Adrenal gland (tissue), 12 donors: ENCODE results near the gene ATP11A. TPM values are rescaled to one million over a fixed set of nuclear protein-coding genes. Genes with fewer than 3 reads are reported as not detected.
A peak's percentile ranks its signal among the peaks of the same experiment; 100 is the strongest.

Experiments used
- DNase-seq, 7 donors: peaks; one replicate each; pipeline ENCODE4 v3.0.0-alpha.2; 2019 to 2020
- H3K27ac ChIP-seq, 5 donors: fragments of 200-600 bp; sonication (generic) in 4 of 5; 1 replicate in 3 of 5; 2 replicates in 2 of 5; pipeline versions ENCODE4 v1.5.1 to v1.8.0; 2016 to 2020; ENCODE audit warnings: mild to moderate bottlenecking in 1 of 5
- H3K27me3 ChIP-seq: fragments of 200-600 bp; 2 replicates; pipeline ENCODE4 v1.8.0; 2021
- H3K36me3 ChIP-seq, 2 donors: fragments of 200-600 bp; replicated peaks in 1 of 2; 1 replicate in 1 of 2; 2 replicates in 1 of 2; pipeline versions ENCODE4 v1.5.1 to v1.8.0; 2018 to 2022
- H3K4me1 ChIP-seq, 2 donors: fragments of 200-600 bp; replicated peaks in 1 of 2; 1 replicate in 1 of 2; 2 replicates in 1 of 2; pipeline versions ENCODE4 v1.5.1 to v1.8.0; 2018 to 2021
- H3K4me3 ChIP-seq, 4 donors: fragments of 200-600 bp; sonication (generic) in 3 of 4; one replicate each; pipeline ENCODE4 v1.5.1; 2016 to 2018
- H3K9me3 ChIP-seq, 3 donors: fragments of 200-600 bp; sonication (generic) in 1 of 3; replicated peaks in 1 of 3; 1 replicate in 2 of 3; 2 replicates in 1 of 3; pipeline versions ENCODE4 v1.5.1 to v1.8.0; 2016 to 2021
- POLR2A ChIP-seq, 2 donors: fragments of 450-650 bp; IDR thresholded peaks; one replicate each; pipeline ENCODE4 v1.6.1; 2017; ENCODE audit warnings: antibody characterized with exemption in 2 of 2, mild to moderate bottlenecking in 2 of 2, moderate library complexity in 1 of 2
- WGBS, 4 donors: extraction: QIAGEN DNeasy Blood & Tissue Kit in 2 of 4; methylation state at CpG; one replicate each; pipeline versions ENCODE4 v1.1.5 to v1.1.7; 2013 to 2017; 5-methylcytosine and 5-hydroxymethylcytosine counted together
- intact Hi-C, 2 donors: fragments of 100-400 bp; cut with DNase I; formaldehyde crosslinking; loops; one replicate each; pipeline versions ENCODE4 v1.14.1 to v1.15.0; 2022 to 2023
- polyA plus RNA-seq, 3 donors: library from polyadenylated mRNA; stranded (reverse); fragments of 200-250 nt in 2 of 3; fragments of 350-450 nt in 1 of 3; fragmentation: Illumina TruSeq in 1 of 3; extraction: RNeasy Lipid Tissue Mini Kit (QIAGEN cat#74804) in 1 of 3; gene quantifications; one replicate each; pipeline ENCODE4 v1.2.3, GENCODE V29; 2013 to 2014
- total RNA-seq, 9 donors: library from RNA; depleted of rRNA in 4 of 9; stranded (reverse); fragments of >200 nt in 4 of 9; fragments of 120-200 nt in 1 of 9; fragmentation: NEBNext Ultra II Directional in 1 of 9; extraction: Animal tissue kit (Norgen Biotek cat#: 25700) in 1 of 9; gene quantifications; one replicate each; pipeline versions ENCODE4 v1.1.0 to v1.2.4, GENCODE V29; 2013 to 2023
- TF ChIP-seq, protein P1 (sequence below), 6 experiments: fragments of 450-650 bp in 4 of 6; fragments of 200-600 bp in 2 of 6; sonication (generic) in 1 of 6; IDR thresholded peaks; 1 replicate in 5 of 6; 2 replicates in 1 of 6; pipeline versions ENCODE4 v1.5.1 to v1.8.0; 2016 to 2021; ENCODE audit warnings: antibody characterized with exemption in 6 of 6, mild to moderate bottlenecking in 2 of 6, moderate library complexity in 1 of 6
- donor health status: healthy with polysubstance abuse.
- donor health status: Bipolar disorder and iron deficiency.
- donor health status: DM: yes; HTN: yes; CAD: no.
- donor health status: DM: no; HTN: no; CAD: no.
- donor health status: DM: no; HTN: no; CAD: no.
- donor health status: DM: yes; HTN: yes; CAD: no.

The ATP11A gene
- total and polyA plus RNA-seq, 12 donors: 6.0 to 94.1 (median 29.8) TPM

DNA sequence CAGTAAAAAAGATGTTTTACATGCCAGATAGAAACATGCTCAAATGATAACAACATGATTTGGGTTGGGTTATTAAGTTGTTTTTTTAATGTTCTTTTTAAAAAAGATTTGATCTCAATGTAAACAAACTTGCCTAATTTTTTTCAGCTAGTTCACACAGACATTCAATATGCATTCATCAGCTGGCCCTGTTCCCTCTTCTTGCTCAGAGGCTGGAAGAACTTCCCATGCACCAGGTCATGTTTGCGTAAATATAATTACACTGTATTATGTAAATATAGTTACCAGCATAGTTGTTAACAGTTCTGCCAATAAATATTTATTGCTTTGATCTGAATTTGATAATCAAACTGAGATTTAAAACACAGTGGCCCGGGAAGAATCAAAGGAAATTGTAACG, 70.6 kb downstream of the ATP11A start:
- no peaks in the 10 kb centered on the region for H3K36me3 ChIP-seq
- H3K4me3 ChIP-seq: peak overlapping the region in 1 of 4 donors; percentile 38
- H3K27ac ChIP-seq: no peak overlapping the region
- 70 to 82% (median 76%) methylated on average over 3 of the region's 3 CpGs for WGBS, 4 donors
- DNase-seq: no peak
- H3K9me3 ChIP-seq: no peaks in the 10 kb centered on the region
- intact Hi-C loops: no loop called here
- H3K4me1 ChIP-seq: peaks cover 0 to 5% of the 10 kb centered on the region in 2 donors
- no peaks in the 10 kb centered on the region for H3K27me3 ChIP-seq
- TF ChIP-seq, protein P1, sequence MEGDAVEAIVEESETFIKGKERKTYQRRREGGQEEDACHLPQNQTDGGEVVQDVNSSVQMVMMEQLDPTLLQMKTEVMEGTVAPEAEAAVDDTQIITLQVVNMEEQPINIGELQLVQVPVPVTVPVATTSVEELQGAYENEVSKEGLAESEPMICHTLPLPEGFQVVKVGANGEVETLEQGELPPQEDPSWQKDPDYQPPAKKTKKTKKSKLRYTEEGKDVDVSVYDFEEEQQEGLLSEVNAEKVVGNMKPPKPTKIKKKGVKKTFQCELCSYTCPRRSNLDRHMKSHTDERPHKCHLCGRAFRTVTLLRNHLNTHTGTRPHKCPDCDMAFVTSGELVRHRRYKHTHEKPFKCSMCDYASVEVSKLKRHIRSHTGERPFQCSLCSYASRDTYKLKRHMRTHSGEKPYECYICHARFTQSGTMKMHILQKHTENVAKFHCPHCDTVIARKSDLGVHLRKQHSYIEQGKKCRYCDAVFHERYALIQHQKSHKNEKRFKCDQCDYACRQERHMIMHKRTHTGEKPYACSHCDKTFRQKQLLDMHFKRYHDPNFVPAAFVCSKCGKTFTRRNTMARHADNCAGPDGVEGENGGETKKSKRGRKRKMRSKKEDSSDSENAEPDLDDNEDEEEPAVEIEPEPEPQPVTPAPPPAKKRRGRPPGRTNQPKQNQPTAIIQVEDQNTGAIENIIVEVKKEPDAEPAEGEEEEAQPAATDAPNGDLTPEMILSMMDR (IDR thresholded peaks at IDR 0.05): no peak
- TF ChIP-seq POLR2A (IDR thresholded peaks at IDR 0.05): no peak

DNA sequence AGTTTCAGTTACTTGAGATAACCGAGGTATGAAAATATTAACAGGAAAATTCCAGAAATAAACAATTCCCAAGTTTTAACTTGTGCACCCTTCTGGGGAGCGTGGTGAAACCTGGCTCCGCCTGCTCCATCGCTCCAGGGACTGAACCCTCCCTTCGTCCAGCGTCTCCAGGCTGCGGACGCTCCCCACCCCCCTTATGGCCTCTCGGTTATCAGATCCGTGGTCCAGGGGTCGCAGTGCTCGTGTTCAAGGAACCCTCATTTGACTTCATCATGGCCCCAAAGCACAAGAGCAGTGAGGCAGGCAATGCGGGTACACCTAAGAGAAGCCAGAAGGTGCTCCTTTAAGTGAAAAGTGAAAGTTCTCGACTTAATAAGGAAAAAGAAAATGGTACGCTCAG, 71.1 kb downstream of the ATP11A start:
- 70 to 82% (median 75%) methylated on average over 10 to 15 of the region's 15 CpGs for WGBS, 4 donors

DNA sequence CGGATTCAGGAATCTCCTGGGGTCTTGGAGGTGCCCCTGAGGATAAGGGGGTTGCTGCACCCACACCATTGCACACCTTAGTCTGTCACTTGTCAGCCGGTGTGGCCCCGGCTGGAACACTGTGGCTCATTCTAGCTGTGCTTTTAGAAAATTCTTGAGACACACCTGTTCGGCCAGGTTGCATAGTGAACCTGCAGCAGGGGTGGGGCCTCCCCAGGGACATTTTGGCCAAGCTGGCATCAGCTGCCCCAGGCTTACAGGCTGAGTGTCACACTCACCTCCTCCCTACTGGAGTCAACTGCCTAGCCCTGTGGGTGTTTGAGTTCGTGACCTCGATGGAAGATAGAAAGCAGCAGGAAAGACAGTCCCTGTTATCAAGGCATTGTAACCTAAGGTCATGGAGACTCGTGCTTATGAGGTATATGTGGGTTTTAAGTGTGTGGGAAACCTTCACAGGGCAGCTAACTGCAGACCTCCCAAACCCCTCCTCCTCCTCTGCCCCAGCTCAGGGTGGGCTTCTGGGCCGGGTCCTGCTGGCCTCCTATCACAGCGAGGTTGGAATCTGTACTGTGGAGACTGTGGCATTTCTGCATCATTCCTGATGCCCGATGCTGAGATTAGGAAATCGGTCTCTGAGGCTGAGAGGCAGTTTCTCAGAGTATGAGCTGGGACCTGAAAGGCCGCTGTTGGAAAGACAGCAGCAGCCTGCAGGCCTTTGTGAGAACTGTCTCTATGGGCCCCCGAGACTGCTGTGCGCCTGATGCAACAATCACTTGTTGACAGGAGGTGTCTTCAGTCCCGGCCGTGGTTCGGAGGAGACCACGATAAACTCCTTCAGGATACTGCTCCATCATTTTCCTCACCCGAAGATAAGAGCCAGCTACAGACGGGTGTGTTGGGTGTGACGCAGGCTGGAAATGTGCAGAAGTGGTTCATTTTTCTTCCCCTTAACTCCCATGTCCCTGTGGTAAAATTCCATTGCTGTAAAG, 72.2 kb downstream of the ATP11A start:
- WGBS, 4 donors: 79 to 86% (median 83%) methylated on average over 18 to 21 of the region's 21 CpGs
- Histone ChIP-seq H3K27me3 (no peaks in the 10 kb centered on the region), H3K4me1 (peaks cover 0 to 5% of the 10 kb centered on the region in 2 donors), H3K36me3 (no peaks in the 10 kb centered on the region), H3K9me3 (no peaks in the 10 kb centered on the region), H3K27ac (peak overlapping the region in 1 of 5 donors; percentile 22), H3K4me3 (no peak overlapping the region)
- no peak for DNase-seq
- intact Hi-C loops: no loop called here
- TF ChIP-seq, protein P1 (IDR thresholded peaks at IDR 0.05): no peak
- TF ChIP-seq POLR2A (IDR thresholded peaks at IDR 0.05): no peak

More for the DNA sequence above, 71.1 kb downstream of the ATP11A start:
- intact Hi-C loops: no loop called here
- H3K9me3 ChIP-seq: no peaks in the 10 kb centered on the region
- TF ChIP-seq, protein P1 (IDR thresholded peaks at IDR 0.05): no peak
- no peak for TF ChIP-seq POLR2A (IDR thresholded peaks at IDR 0.05)
- peak overlapping the region in 1 of 4 donors; percentile 38 for H3K4me3 ChIP-seq
- no peaks in the 10 kb centered on the region for H3K36me3 ChIP-seq
- H3K4me1 ChIP-seq: peaks cover 0 to 5% of the 10 kb centered on the region in 2 donors
- no peak overlapping the region for H3K27ac ChIP-seq
- no peaks in the 10 kb centered on the region for H3K27me3 ChIP-seq
- no peak for DNase-seq

DNA sequence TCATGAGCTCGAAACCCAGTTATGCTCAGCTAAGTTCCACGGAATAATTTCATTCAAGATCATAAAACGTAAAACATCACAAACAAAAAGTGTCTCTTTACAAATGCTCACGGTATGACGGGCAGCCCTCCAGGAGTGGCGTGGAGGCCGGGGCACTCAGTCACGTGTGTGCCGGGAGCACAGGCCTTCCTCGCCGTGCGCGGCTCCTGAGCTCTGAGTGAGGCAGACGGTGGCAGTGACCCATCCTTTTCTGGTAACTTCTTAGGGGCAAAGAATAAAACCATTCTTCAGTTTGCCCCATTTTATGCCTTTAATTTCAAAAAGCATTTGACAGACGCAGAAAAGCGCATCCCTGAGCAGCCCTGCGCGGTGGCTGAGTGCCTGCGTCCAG, 72.8 kb downstream of the ATP11A start:
- H3K27ac ChIP-seq: no peak overlapping the region

More for the DNA sequence above, 72.8 kb downstream of the ATP11A start:
- no peaks in the 10 kb centered on the region for H3K27me3 ChIP-seq
- H3K4me1 ChIP-seq: peaks cover 0 to 5% of the 10 kb centered on the region in 2 donors
- intact Hi-C loops: no loop called here
- no peak for DNase-seq
- H3K36me3 ChIP-seq: no peaks in the 10 kb centered on the region
- TF ChIP-seq, protein P1 (IDR thresholded peaks at IDR 0.05): no peak
- TF ChIP-seq POLR2A (IDR thresholded peaks at IDR 0.05): no peak
- WGBS, 4 donors: 93 to 98% (median 96%) methylated on average over 19 of the region's 19 CpGs
- H3K9me3 ChIP-seq: no peaks in the 10 kb centered on the region
- no peak overlapping the region for H3K4me3 ChIP-seq
